Measurements from ENCODE around the gene EFCAB10.

EFCAB10 gene, protein sequence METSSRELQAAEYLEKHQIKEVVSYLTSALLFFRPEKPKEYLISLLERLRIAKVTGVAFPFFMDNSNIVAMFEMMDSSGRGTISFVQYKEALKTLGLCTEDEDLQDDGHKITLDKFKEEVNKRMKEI

GRCh38 chr7:105581066-105581811 is at the start of gene EFCAB10:
Gene EFCAB10, minus strand, starts transcription at chr7:105581493. Its CDS starts 30 bp downstream, at chr7:105581463.
- DNase-seq: no peak
- in situ Hi-C loops (cut with MboI; ENCODE audit: low pct_unique_long_range_greater_than_20kb, low sequenced_read_pairs): no loop called here

GRCh38 chr7:105625986-105626385 is 44.7 kb upstream of the EFCAB10 start:
- in situ Hi-C loops (cut with MboI; ENCODE audit: low pct_unique_long_range_greater_than_20kb, low sequenced_read_pairs): no loop called here
- no peak for DNase-seq

GRCh38 chr7:105623906-105624305 is 42.6 kb upstream of the EFCAB10 start:
- in situ Hi-C loops (cut with MboI; ENCODE audit: low pct_unique_long_range_greater_than_20kb, low sequenced_read_pairs): no loop called here
- no peak for DNase-seq

DNA sequence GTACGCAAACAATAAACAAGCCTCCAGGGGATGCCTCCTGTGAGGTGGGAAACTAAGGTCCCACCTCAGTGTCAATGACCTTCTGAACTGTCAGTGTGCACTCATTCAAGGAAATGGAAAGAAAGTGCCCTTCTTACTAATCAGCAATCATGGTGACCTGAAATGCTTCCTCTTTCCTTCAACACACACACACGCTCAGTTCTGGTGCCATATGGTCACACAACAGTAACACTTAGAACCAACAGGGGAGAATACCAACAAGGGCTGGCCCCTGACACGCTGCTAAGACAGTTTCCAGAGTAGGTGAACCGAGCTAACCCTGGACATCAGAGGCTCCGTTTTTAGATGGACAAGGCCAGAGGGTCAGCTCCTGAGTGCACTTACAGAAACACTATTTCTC is 42.1 kb upstream of the EFCAB10 start:
- DNase-seq: no peak
- in situ Hi-C loops (cut with MboI; ENCODE audit: low pct_unique_long_range_greater_than_20kb, low sequenced_read_pairs): no loop called here

- no peak for DNase-seq
- in situ Hi-C loops (cut with MboI; ENCODE audit: low pct_unique_long_range_greater_than_20kb, low sequenced_read_pairs): no loop called here
These were observed 40.9 kb upstream of the EFCAB10 start for GRCh38 chr7:105622106-105622731.

DNA sequence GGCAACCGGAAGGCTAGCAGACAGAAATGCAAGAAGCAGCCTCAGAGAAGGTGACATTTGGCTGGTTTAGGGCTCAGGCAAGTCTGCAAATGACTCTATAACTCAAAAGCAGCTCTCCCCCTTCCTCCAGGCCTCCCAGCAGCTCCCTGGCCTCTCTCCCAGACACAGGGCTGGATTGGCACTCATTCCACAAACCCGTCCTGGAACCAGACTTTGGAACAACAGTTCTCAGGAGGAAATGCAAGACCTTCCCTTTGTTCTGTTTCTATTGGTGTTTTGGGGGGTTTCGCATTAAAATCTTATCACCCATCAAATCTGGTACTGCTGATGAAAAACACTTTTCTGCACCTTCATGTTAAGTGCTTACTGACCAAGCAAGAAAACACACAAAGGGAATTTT is 40.3 kb upstream of the EFCAB10 start:
- DNase-seq: no peak
- in situ Hi-C loops (cut with MboI; ENCODE audit: low pct_unique_long_range_greater_than_20kb, low sequenced_read_pairs): no loop called here

DNA sequence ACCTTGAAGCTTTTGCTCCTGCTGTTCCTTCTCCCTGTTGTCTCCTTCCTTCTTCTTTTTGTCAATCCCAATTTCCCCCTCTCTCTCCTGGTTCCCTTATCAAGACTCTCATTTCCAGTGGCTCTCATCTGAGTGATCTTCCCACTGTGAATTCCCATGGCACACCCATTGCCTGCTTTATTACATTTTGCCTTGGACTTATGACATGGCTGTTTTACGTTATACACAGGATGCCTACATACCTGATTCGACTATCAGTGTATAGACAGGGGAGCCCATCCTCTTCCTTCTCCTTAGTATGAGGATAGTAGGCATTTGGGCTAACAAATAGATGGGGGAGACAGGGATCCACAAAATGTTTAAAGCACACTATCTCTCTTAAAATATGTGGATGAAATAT is 39.9 kb upstream of the EFCAB10 start:
- in situ Hi-C loops (cut with MboI; ENCODE audit: low pct_unique_long_range_greater_than_20kb, low sequenced_read_pairs): no loop called here
- DNase-seq: no peak

DNA sequence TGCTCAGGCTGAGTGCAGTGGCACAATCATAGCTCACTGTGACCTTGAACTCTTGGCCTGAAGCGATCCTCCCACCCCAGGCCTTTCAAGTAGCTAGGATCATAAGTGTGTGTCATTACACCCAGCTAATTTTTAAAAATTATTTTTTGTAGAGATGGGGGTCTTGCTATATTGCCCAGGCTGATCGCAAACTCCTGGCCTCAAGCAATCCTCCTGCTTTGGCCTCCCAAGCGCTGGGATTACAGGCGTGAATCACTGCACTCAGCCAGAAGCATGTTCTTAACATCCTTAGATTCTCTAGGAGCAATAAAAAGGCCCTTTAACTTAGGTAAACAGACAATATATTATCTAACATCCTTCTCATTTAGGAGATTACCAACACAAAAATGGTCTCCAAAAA is 38.3 kb upstream of the EFCAB10 start:
- DNase-seq: no peak
- in situ Hi-C loops (cut with MboI; ENCODE audit: low pct_unique_long_range_greater_than_20kb, low sequenced_read_pairs): no loop called here

- in situ Hi-C loops (cut with MboI; ENCODE audit: low pct_unique_long_range_greater_than_20kb, low sequenced_read_pairs): no loop called here
- DNase-seq: no peak
These were observed 36.7 kb upstream of the EFCAB10 start for GRCh38 chr7:105618016-105618296.

DNA sequence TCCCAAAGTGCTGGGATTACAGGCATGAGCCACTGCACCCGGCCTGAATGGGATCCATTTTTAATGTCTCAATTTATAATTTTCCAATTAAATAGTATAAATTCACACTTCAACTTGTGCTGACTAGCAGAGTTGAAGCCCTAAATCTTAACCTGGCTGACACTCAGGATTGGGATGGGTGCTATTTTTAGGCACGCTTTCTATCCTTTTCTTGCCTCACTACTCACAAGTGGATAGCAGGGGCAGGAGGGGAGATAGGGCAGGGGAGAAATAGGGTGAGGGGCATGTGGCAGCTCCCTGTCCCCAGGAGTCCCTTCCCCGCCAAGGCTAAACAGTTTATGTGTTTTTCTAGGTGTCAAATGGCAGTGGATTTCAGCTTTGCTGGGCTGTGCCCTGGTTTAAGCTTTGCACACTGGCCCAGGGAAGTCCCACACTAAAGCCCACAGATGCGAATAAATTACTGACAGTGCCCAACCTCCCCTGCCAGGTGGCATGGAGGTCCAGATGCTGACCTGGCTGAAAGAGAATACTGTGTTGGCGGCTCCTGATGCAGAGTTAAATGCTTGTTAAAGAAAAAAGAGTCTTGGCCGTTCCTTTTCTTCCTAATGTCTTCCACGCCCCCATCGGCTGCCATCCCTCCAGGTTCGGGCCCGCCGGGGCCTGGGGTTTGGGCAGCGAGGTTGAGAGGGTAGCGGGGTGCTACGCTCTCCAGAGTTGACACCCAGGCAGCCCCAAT is 36.2 kb upstream of the EFCAB10 start:
- no peak for DNase-seq
- in situ Hi-C loops (cut with MboI; ENCODE audit: low pct_unique_long_range_greater_than_20kb, low sequenced_read_pairs): no loop called here

- in situ Hi-C loops (cut with MboI; ENCODE audit: low pct_unique_long_range_greater_than_20kb, low sequenced_read_pairs): no loop called here
- DNase-seq: peak; percentile 13
These were observed 33.1 kb upstream of the EFCAB10 start for GRCh38 chr7:105614341-105614840.

DNA sequence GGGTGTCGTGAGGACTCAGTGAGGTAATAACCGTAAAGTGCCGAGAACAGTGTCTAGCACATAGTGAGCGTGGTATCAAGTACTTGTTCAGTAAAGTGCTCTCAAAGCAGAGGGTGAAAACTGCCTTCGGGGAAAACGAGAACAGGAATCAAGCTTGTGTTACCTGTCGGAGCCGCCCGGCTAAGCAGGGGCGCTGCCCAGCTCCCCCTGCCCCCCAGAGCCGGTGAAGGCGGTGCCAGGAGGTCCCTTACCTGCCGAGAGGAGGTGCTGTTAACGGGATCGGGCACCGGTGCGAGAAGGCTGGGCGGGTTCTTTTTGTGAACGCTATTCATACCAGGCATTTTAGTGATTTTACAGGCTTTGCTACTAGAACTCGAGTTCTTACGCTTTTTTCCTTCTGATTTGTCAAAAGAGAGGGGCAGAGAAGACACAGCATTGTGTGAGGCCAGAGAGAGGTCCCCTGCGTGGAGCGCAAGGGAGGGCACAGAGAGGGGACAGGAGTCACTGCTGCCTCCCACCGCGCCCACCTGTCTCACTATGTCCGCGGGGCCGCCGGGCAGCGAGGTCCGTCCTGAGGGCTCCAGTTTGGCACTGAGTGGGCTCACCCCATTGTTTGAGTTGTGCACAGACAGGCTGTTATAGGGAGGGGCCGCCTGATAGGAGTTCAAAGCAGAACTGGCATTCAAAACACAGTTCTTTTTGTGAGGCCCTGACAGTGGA is 32.5 kb upstream of the EFCAB10 start:
- in situ Hi-C loops (cut with MboI; ENCODE audit: low pct_unique_long_range_greater_than_20kb, low sequenced_read_pairs): no loop called here
- DNase-seq: no peak

GRCh38 chr7:105612806-105613205 is 31.5 kb upstream of the EFCAB10 start:
- in situ Hi-C loops (cut with MboI; ENCODE audit: low pct_unique_long_range_greater_than_20kb, low sequenced_read_pairs): no loop called here
- no peak for DNase-seq

DNA sequence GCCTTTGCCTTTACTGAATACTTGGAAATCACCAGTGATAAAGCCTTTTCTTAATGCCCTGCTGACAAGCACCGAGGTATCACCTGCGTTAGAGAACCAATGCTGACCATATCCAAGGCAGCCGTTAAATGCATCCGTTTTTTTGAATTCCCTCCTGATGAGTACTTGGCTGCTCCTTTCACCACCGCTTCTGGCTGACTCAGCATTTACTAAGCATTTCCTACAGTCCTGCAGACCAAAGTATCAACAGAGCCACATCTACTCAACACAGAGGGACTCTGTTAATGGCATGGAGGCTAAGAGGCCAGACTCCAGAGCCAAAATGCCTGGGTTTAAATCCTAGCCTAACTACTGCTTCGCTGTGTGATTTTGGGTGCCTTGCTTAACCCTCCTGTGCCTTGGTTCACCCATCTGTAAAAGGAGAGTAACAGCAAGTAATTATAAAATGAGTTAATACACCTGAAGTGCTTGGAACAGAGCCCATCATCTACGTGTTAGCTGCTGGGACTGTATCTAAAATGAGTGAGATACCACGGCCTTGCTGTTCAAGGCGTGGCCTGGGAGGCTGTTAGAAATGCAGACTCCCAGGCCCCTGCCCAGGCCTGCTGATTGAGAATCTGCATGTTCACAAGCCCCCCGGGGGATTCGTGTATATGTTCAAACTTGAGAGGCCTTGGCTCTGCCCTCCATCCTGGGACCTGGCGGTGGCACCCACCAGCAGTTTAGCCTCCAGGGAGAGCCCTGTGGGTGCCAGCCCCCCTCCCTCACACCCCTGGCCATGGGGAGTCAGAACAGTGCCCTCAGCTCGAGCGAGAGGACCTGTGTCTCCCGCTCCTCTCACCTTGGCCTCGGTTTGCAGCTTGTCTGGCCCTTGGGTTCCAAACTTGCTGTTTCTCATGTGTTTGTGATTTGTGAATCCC is 30.8 kb upstream of the EFCAB10 start:
- in situ Hi-C loops (cut with MboI; ENCODE audit: low pct_unique_long_range_greater_than_20kb, low sequenced_read_pairs): no loop called here
- DNase-seq: no peak

DNA sequence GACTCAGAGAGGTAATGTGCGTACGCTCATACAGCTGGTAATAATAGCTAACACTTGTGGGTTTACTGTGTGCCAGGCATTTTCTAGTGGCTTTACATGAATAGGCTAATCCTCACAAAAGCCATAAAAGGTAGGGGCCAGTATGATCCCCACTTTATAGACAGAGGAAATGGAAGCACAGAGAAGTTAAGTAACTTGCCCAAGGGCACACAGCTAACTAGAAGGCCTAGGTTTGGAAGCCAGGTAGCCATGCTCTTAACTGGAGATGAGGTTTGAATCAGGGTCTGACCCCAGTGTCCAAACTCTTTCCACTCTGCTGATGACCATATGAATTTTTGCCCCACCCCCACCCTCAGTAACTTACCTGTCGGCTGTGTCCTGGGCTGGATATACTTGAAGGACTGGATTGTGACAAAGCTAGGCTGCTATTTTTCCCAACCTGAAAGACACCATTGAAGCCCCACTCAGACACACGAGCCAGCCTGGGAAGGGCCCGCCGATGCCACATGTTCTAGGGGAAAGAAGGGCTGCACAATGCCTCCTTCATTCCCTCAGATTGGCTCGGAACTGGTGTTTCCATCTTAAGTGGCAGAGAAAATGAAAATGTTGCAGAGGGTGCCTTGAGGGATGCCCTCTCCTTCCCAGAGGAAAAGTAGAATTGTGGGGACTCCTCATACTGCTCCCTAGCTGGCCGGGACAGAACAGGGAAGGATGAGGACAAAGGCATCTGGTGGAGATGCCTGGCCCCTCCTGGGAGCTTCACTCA is 29.1 kb upstream of the EFCAB10 start:
- no peak for DNase-seq
- in situ Hi-C loops (cut with MboI; ENCODE audit: low pct_unique_long_range_greater_than_20kb, low sequenced_read_pairs): no loop called here

GRCh38 chr7:105602325-105603305 is 21.3 kb upstream of the EFCAB10 start:
- in situ Hi-C loops (cut with MboI; ENCODE audit: low pct_unique_long_range_greater_than_20kb, low sequenced_read_pairs): no loop called here
- no peak for DNase-seq

Measured in KBM-7 (cell line).